KBM-7 (cell line): ENCODE results near the gene ANKS3.
"Not testable (repeated sequence)": the region's sequence is repeated elsewhere in the genome, so short reads cannot be mapped to it uniquely, and the experiment has no call there.

Source experiments
- DNase-seq: peaks from one replicate; pipeline ENCODE4 v3.0.0-alpha.2; 2015
- in situ Hi-C: fragments of 300-500 bp; cut with MboI; formaldehyde crosslinking; loops from 2 replicates; pipeline ENCODE4 v1.14.3; 2020; ENCODE audit warnings: low sequenced_read_pairs, low pct_unique_long_range_greater_than_20kb, mixed read lengths

The ANKS3 gene

DNA sequence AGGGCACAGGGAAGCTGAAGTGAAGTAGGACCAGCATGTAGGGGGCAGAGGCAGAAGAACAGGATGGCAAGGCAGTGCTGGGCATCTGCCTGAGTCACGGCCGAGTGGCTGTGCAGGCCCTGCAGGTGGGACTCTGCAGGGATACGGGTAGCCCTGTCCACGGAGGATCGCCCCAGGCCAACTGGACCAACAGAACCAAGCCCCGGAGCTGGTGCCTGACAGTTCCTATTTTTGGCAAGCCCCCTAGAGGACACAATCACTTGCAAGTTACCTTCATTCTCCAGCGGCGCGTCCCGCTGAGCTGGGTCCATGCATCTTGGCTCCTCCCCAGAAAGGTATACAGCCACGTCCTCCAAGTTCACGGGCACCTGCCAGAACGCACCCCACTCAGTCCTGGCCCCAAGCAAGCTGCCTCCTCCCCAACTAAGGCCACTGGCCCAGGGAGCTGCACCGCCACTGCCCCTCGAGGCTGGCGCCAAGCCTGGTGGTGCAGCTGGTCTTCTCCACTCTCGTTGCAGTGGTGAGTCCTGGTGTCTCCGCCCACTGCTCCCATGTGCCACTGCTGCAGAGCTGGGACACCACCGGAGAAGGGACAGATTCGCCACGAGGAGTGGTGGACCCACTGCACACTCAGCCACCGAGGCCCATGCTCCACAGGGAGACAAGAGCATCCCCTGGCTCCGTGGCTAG is 26.3 kb upstream of the ANKS3 start:
- in situ Hi-C loops, result no loop called here

DNA sequence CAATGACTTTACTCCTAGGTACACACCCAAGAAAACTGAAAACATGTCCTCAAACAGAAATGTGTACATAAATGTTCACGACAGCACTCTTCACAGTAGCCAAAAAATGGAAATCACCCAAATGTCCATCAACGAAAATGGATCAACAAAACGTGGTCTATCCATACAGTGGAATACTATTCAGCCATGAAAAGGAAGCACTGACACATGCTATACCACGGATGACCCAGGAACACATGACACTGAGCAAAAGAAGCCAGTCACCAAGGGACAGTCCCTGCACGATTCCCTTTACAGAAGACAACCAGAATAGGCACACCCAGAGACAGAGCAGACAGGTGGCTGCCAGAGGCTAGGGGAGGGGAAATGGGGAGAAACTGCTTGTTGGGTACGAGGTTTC is 21.6 kb upstream of the ANKS3 start:
- in situ Hi-C loops, result no loop called here

More for the DNA sequence above, 26.3 kb upstream of the ANKS3 start:
- DNase-seq, result no peak

DNA sequence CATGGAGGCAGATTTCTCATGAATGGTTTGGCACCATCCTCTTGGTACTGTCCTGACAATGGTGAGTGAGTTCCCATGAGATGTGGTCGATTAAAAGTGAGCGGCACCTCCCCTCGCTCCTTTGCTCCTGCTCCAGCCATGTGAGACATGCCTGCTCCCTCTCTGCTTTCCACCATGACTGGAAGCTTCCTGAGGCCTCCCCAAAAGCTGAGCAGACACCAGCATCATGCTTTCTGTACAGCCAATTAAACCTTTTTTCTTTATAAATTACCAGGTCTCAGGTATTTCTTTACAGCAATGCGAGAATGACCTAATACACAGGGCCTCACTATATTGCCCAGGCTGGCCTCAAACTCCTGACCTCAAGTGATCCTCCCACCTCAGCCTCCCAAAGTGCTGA is 20.8 kb upstream of the ANKS3 start:
- in situ Hi-C loops, result no loop called here
- DNase-seq, result no peak

More for the DNA sequence above, 21.6 kb upstream of the ANKS3 start:
- DNase-seq, result no peak

DNA sequence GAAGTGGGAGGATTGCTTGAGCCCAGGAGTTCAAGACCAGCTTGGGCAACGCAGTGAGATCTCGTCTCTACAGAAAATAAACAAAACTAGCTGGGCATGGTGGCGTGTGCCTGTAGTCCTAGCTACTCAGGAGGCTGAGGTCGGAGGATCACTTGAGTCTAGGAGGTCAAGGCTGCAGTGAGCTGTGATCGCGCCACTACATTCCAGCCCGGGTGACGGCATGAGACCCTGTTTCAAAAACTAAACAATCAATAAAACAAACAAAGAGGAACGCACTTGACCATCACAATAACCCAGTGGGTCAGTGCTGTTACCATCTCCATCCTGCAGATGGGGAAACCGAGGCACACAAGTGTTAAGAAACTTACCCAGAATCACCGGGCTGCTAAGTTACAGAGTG is 19.2 kb upstream of the ANKS3 start:
- DNase-seq, result no peak
- in situ Hi-C loops, result no loop called here

DNA sequence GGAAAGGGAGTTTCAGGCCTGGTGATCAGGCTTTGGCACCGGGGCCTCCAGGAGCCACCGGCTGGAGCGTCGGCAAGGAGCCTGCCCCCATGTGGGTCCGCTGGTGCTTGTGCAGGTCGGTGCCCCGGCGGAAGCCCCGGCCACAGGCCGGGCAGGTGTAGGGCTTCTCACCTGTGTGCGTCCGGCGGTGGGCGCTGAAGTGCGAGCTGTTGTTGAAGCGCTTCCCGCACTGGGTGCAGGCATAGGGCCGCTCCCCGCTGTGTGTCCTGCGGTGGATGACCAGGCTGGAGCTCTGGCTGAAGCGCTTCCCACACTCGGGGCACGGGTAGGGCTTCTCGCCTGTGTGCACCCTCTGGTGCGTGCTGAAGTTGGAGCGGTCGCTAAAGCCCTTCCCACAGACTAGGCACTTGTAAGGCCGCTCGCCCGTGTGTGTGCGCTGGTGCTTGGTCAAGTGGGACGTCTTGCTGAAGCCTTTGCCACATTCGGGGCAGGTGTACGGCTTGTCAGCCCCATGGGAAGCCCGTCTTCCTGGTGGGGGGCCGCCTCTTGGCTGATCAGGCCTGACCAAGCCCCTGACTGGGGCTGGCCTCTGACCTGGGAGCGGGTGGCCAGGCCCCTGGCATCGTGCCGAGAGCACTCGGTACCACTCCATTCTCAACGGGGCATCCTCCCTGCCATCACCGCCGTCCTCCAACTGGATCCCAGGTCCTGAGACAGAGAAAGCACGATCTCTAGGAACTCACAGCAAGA is 18.5 kb upstream of the ANKS3 start:
- in situ Hi-C loops, result no loop called here
- DNase-seq, result no peak

DNA sequence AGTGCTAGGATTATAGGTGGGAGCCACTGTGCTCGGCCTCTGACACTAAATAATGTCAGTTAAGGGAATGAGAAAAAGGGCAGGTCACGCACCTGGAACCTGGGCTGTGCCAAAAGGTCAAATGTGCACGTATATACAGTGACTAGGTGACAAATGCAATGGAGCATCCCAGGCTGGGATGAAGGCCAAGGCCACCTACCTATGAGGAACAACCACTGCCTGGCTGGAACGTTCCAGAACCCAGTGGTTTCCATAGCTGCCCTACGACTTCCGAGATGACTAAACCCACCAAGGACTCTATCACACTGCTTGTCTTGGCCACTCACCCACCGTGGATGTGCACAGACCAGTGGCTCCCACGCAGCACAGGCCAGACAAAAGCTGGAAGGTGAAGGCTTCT is 16.8 kb upstream of the ANKS3 start:
- DNase-seq, result no peak
- in situ Hi-C loops, result no loop called here

DNA sequence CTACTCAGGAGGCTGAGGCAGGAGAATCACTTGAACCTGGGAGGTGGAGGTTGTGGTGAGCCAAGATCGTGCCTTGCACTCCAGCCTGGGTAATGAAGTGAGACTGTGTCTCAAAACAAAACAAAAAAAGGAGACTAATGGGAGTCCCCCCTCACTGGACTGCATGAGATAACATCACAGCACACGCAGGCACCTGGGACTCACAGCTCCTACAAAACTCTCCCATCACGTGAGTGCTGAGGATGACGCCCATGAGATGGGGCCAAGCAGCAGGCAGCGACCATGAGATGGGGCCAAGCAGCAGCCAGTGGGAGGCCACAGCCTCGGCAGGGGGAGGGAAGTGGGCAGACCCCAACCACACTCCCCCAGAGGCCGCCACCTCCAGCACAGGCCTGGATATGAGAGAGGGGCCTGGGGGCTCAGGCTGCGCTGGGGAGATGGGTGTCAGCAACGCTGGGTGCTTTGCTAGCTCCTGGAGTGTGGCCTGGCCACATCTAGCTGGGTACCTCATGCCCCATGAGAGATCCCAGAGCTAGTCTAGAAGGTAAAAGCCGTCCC is 15.7 kb upstream of the ANKS3 start:
- in situ Hi-C loops, result no loop called here
- DNase-seq, result no peak

DNA sequence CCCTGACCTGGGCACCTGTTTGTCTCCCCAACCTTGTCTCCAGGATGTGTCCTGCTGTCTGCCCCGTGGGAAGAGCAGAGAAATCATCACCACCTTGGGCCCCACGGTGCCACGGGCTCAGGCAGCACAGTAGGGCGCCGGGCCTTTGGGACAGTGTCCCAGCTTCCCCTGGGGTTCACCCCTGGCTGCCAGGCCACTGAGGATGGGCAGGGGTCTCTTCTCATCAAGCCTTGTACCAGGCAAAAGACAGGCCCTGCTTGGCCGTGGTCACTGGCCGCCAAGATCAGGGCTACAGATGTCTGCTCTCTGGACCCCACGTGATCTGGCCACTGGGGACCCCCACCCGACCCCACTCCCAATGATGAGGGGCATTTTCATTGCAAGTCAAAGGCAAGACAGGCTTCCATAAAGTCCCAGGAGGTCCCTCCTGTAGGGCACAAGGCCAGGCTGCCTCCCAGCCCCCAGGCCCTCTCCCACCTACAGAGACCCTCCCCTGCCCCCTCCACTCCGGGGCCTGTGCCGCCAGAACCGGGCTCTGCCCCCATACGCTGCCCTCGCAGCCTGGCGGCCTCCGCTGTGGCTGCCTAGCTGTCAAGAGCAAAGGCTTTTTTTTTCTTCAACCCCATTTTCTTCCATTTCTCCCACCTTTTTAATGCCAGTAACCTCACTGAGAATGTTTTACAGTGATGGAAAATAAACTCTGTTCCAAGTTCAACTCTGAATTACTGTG is 14.8 kb upstream of the ANKS3 start:
- in situ Hi-C loops, result no loop called here
- no peak for DNase-seq

DNA sequence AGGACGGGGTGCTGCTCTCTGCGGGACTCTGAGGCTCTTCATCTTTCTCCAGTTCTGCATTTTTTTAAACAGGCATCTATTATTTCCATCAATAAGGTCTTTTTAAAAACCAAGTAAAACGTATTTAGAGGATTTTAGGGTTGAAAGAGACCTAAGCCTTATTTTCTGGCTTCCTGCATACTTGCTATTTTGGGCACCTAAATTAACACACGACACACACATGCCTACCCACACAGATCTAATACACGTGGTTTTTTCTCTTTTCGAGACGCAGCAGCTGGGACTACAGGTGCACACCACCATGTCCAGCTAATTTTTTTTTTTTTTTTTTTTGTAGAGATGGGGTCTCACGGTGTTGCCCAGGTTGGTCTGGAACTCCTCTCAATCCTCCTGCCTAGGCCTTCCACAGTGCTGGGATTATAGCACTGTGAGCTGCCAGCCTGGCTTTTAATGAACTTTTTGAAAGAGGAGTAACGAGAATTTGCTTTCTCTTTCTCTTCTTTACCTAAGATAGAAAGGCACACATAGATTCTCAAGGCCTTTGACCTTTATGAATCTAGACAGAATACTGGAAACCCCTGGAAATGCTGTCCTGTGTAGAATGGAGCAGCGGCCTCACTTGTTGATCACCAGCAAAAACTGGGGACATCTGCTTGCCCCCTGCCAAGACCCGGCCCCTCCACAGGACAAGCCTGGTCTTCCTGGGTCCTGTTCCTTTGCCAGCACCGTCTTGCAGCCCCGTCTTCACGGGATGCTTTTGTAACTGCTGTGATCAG is 14.0 kb upstream of the ANKS3 start:
- in situ Hi-C loops, result no loop called here
- DNase-seq, result no peak

DNA sequence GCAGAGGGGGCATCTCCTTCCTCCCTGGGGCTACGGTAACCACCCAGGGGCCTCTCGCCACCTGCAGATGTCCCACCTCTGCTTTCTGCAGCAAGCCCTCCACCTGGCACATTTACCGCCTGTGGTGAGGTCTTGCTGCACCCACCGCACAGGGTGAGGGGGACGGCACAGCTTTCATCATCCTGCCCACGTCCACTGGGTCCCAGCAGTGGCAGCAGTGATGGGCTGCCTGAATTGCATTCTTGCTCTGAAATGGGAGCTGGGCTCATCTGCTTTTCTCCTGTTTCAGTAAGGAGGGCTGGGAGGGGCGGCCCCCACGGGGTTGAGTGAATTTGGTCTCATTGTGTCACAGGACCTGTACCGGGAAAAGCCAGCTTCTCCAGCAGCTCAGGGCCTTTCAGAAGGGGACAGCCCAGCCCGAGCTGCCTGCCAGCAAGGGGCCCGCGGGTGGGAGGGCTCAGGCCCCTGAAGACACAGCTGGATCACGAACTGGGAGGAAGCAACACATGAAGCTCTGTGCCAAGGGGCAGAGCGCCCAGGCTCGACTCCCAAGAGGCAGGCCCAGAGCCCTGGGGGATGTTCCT is 13.0 kb upstream of the ANKS3 start:
- in situ Hi-C loops, result no loop called here
- DNase-seq, result no peak

DNA sequence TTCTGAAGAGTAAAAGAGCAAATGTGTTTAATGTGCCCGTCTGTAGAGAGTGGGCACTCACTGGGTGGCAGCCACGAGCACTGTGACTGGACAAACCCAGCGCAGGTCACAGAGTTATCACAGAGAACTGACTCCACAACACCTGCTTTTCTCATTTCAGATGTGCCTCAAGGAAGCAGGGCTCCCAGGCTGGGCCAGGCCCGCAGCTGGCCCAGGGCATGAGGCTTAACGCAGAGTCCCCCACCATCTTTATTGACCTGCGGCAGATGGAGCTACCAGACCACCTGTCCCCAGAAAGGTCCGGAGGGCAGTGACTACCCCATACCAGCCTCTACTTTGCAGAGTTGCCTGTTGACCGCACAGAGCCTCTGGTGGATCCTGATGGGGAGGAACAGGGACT is 12.1 kb upstream of the ANKS3 start:
- DNase-seq, result no peak
- in situ Hi-C loops, result no loop called here

DNA sequence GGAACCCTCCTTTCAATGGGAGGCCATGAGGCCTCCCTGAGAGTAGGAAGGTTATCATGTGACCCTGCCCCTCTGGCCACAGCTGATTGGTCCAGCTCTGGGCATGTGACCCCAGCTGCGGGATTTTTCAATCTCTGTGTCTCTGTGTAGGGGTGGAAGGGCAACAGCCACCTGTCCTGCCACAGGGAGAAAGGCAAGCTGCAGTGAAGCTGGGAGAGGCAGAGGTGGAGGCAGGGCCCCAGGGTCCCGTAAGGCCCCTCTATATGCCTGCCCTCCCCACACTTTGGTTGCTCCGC is 11.2 kb upstream of the ANKS3 start:
- DNase-seq, result no peak
- in situ Hi-C loops, result no loop called here

DNA sequence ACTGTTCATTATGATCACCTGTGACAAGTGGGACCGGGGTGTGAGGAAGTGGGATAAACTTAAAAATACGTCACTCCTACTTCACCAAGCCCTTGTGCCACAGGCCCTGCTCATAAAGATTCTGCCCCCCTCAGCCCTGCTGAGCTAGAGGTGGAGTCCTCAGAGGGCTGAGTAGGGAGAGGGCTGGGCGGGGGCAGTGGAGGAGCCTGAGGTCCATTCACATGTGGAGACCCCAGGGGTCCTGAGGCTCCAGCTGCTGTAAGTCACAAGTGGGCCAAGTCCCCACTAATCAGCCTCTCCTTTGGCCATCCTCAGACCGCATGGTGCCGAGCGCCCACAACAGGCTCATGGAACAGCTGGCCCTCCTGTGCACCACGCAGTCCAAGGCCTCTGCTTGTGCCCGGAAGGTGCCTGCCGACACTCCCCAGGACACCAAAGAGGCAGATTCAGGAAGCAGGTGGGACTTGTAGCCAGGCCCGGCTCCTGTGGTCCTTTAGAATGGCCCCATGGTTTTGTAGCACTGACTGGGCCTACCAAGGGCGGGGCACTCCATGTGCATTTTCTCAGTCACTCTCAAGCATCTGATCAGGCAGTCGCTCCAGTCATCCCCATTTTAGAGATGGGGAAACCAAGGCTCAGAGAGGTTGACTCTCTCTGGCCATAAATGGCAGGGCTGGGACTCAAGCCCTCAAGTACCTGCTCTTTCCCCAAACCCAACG is 10.6 kb upstream of the ANKS3 start:
- no peak for DNase-seq
- in situ Hi-C loops, result no loop called here

DNA sequence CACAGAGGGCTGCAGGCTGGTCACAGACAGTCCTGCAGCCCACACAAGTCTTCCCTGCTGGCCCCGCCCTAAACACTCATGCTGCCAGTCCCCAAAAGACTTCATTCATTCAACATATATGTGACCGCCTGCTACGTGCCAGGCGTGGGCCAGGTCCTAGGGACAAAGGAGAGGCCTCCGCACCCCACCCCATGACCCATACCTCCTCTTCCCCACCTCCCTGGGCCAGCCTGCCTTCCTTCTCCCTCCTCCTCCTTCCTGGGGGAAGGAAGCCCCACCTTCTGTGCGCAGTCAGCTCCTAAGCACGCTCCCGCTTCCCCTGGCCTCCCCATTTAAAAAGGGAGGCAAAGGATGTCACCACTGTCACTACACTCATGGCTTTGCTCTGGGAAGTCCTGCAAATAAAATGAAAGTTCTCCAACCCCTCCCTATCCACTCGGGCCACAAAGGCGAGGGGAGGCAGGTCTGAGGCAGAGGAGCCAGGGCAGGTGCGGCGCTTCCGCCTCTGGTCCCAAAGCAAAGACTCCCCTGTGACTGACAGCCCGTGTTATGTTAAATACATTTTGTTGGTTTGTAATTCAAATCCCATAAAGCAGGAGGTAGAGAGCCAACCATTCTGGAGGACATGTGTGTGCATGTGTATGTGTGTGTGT is 9.3 kb upstream of the ANKS3 start:
- DNase-seq, result no peak
- in situ Hi-C loops, result no loop called here

DNA sequence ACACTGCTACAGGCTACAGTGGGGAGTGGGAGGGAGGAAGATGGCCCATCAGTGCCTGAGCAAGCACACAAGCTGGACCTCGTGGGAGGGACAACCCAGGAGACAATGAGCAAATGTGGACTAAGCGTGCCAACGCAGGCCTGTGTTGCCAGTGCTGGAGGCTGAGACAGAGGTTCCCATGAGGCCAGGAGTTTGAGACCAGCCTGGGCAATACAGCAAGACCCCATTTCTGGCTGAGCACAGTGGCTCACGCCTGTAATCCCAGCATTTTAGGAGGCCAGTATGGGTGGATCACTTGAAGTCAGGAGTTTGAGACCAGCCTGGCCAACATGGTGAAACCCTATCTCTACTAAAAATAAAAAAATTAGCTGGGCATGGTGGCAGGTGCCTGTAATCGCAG is 4.3 kb upstream of the ANKS3 start:
- DNase-seq, in situ Hi-C loops: not testable (repeated sequence)

DNA sequence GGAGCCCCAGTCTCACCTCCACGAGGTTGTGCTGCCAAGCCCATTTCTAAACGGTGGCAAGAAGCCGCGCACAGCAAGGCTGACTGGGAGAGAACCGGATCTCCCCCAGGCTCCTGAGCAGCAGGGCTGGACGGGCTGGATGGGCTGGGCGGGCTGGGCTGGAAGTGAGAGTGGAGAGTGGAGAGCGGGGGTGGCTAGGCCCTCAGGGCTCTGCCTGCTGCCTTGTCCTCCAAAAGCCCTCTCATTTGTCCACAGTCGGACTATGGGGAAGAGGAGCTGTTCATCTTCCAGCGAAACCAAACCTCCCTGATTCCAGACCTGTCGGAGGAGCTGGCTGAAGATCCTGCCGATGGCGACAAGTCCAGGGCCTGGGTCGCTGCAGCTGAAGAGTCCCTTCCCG is 3.5 kb upstream of the ANKS3 start:
- DNase-seq, result no peak
- in situ Hi-C loops, result no loop called here

DNA sequence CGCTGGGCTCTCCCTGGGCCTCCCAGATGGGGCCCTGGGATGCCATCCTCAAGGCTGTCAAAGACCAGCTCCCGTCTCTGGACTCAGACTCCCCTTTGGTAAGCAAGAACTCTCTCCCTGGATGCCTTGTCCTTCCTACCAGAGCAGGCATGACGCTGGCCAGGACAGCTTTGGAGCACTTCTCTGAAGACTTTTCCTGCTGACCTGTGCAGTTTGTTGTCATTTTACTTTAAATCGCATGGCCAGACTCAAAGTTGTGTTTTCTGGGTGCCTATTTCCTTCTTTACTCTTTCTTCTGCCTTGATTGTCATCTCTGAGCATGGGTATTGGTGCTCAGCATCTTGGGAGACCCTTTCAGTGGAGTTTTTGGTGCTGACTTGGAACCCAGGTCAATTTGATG is 2.5 kb upstream of the ANKS3 start:
- no peak for DNase-seq
- in situ Hi-C loops, result no loop called here
